HCT116 (cell line): ENCODE data around the gene PROX1. TPM values are rescaled to one million over a fixed set of nuclear protein-coding genes. Genes with fewer than 3 reads are reported as not detected.

ENCODE experiments used
- ATAC-seq: fragments of 200-7000 bp; cut with Tn5 transposase; 2 replicates; pipeline ENCODE4 v1.9.1; 2020; ENCODE audit warnings: mild to moderate bottlenecking, moderate library complexity
- BruUV-seq: library from RNA; stranded (reverse); fragments of 400-500 nt; replicated peaks from 2 replicates; lab custom pipeline; 2021; lab: Mats Ljungman, UMichigan
- CTCF ChIA-PET: fragments of 300-600 bp; sonication (Branson Sonifier 250); formaldehyde crosslinking; loops from one replicate; lab custom pipeline; 2021; ENCODE audit warnings: antibody characterized with exemption; lab: Charles Lee
- POLR2A ChIA-PET: fragments of 300-600, 350-600 bp; sonication (Branson Sonifier 250); formaldehyde crosslinking; loops from one replicate; lab custom pipeline; 2021; ENCODE audit warnings: antibody characterized with exemption; lab: Charles Lee
- RAD21 ChIA-PET, 2 experiments: fragments of 300-600 bp; sonication (Branson Sonifier 250); formaldehyde crosslinking; loops; one replicate each; lab custom pipeline; 2023; ENCODE audit warnings: low total read pairs in 2 of 2; ENCODE audit not compliant: uncharacterized antibody in 2 of 2, unreplicated experiment in 2 of 2, low non-redundant PET in 1 of 2; lab: Charles Lee
- DNase-seq: peaks from one replicate; pipeline ENCODE4 v3.0.0-alpha.2; 2010; ENCODE audit warnings: low read depth, low spot score
- H2AFZ ChIP-seq: fragments of 200-600 bp; shearing (Covaris generic), sonication (generic); 2 replicates; pipeline ENCODE4 v1.6.1; 2017; ENCODE audit warnings: low read depth, mixed run types, mixed read lengths, antibody characterized with exemption, low read length; ENCODE audit not compliant: poor library complexity, severe bottlenecking
- H3K27ac ChIP-seq: 2 replicates; pipeline ENCODE4 v1.5.1; 2012; ENCODE audit warnings: low read depth, low read length
- H3K27me3 ChIP-seq: fragments of 200-600 bp; sonication (generic); 2 replicates; pipeline ENCODE4 v1.6.1; 2016; ENCODE audit warnings: mixed run types, low read length, mixed read lengths; ENCODE audit not compliant: insufficient read depth
- H3K36me3 ChIP-seq, 2 experiments: fragments of 200-500 bp in 1 of 2; fragments of 200-600 bp in 1 of 2; sonication (Bioruptor generic) in 1 of 2; sonication (generic) in 1 of 2; 2 replicates each; pipeline versions ENCODE4 v1.5.1 to v1.6.1; 2014 to 2016; ENCODE audit warnings: low read length in 2 of 2, inconsistent platforms in 1 of 2, mixed read lengths in 1 of 2, mixed run types in 1 of 2; ENCODE audit not compliant: insufficient read depth in 2 of 2, control insufficient read depth in 1 of 2
- H3K4me1 ChIP-seq, 2 experiments: fragments of 200-600 bp in 1 of 2; sonication (generic) in 1 of 2; 2 replicates each; pipeline versions ENCODE4 v1.5.1 to v1.6.1; 2012 to 2017; ENCODE audit warnings: low read length in 2 of 2, inconsistent platforms in 1 of 2, mild to moderate bottlenecking in 1 of 2, mixed read lengths in 1 of 2, mixed run types in 1 of 2, moderate library complexity in 1 of 2; ENCODE audit not compliant: insufficient read depth in 2 of 2, control insufficient read depth in 1 of 2
- H3K4me2 ChIP-seq: fragments of 200-600 bp; sonication (generic); 2 replicates; pipeline ENCODE4 v1.6.1; 2017; ENCODE audit warnings: mixed run types, low read length, mixed read lengths
- H3K4me3 ChIP-seq, 2 experiments: fragments of 200-600 bp in 1 of 2; sonication (generic) in 1 of 2; replicated peaks in 1 of 2; 2 replicates each; pipeline ENCODE4 v1.5.1; 2011 to 2016; ENCODE audit warnings: low read length in 2 of 2, control low read depth in 1 of 2, low read depth in 1 of 2, mild to moderate bottlenecking in 1 of 2, mixed read lengths in 1 of 2, mixed run types in 1 of 2
- H3K79me2 ChIP-seq: fragments of 200-600 bp; sonication (generic); 2 replicates; pipeline ENCODE4 v1.6.1; 2017; ENCODE audit warnings: mild to moderate bottlenecking, mixed run types, low read length, moderate library complexity, mixed read lengths; ENCODE audit not compliant: insufficient read depth
- H3K9ac ChIP-seq: fragments of 200-600 bp; sonication (generic); 2 replicates; pipeline ENCODE4 v1.6.1; 2016; ENCODE audit warnings: low read length, mixed read lengths
- H3K9me2 ChIP-seq: fragments of 200-600 bp; sonication (generic), shearing (Covaris generic); 2 replicates; pipeline ENCODE4 v1.6.1; 2017; ENCODE audit warnings: mixed run types, mild to moderate bottlenecking, moderate library complexity; ENCODE audit not compliant: insufficient read depth
- H3K9me3 ChIP-seq, 2 experiments: fragments of 200-500 bp in 1 of 2; fragments of 200-600 bp in 1 of 2; sonication (Bioruptor generic) in 1 of 2; sonication (generic) in 1 of 2; 2 replicates each; pipeline ENCODE4 v1.6.1; 2014 to 2017; ENCODE audit warnings: low read length in 2 of 2, mixed read lengths in 2 of 2, inconsistent platforms in 1 of 2, low read depth in 1 of 2, mild to moderate bottlenecking in 1 of 2, mixed run types in 1 of 2, moderate library complexity in 1 of 2; ENCODE audit not compliant: control insufficient read depth in 1 of 2, insufficient read depth in 1 of 2
- H4K20me1 ChIP-seq: fragments of 200-600 bp; sonication (generic), shearing (Covaris generic); 2 replicates; pipeline ENCODE4 v1.6.1; 2017; ENCODE audit warnings: mixed run types, mild to moderate bottlenecking, moderate library complexity; ENCODE audit not compliant: insufficient read depth
- ATF3 ChIP-seq: IDR thresholded peaks from 2 replicates; pipeline ENCODE4 v1.6.1; 2012
- ELF1 ChIP-seq: IDR thresholded peaks from 2 replicates; pipeline ENCODE4 v1.6.1; 2012; ENCODE audit warnings: low read depth, borderline replicate concordance
- FOSL1 ChIP-seq: IDR thresholded peaks from 2 replicates; pipeline ENCODE4 v1.6.1; 2012; ENCODE audit warnings: low read depth
- JUND ChIP-seq: IDR thresholded peaks from 2 replicates; pipeline ENCODE4 v1.6.1; 2012
- SP1 ChIP-seq: IDR thresholded peaks from 2 replicates; pipeline ENCODE4 v1.6.1; 2012; ENCODE audit warnings: low read depth
- SRF ChIP-seq: IDR thresholded peaks from 2 replicates; pipeline ENCODE4 v1.6.1; 2012; ENCODE audit warnings: low read depth
- YY1 ChIP-seq: IDR thresholded peaks from 2 replicates; pipeline ENCODE4 v1.6.1; 2011; ENCODE audit warnings: low read length, low read depth, moderate library complexity, mild to moderate bottlenecking; ENCODE audit not compliant: insufficient replicate concordance; ENCODE audit errors: extremely low read depth
- ZFX ChIP-seq: fragments of 450-650 bp; IDR thresholded peaks from 2 replicates; pipeline ENCODE4 v1.6.1; 2017
- ZNF274 ChIP-seq: fragments of 200-500 bp; sonication (Bioruptor generic); IDR thresholded peaks from 2 replicates; pipeline ENCODE4 v1.6.1; 2014; ENCODE audit warnings: mild to moderate bottlenecking, low read depth, low read length, inconsistent platforms
- intact Hi-C: fragments of 100-400 bp; cut with micrococcal nuclease; formaldehyde crosslinking; loops from 2 replicates; pipeline ENCODE4 v1.10.0; 2022
- total RNA-seq: library from RNA; stranded (reverse); gene quantifications from one replicate; pipeline ENCODE4 v1.2.1, GENCODE V29; 2021; ENCODE audit not compliant: unreplicated experiment
- TF ChIP-seq, protein P1 (sequence below): IDR thresholded peaks from 2 replicates; pipeline ENCODE4 v1.6.1; 2012

The PROX1 gene
- total RNA-seq, 1 experiment from 2014 or later = 0.22 TPM

DNA sequence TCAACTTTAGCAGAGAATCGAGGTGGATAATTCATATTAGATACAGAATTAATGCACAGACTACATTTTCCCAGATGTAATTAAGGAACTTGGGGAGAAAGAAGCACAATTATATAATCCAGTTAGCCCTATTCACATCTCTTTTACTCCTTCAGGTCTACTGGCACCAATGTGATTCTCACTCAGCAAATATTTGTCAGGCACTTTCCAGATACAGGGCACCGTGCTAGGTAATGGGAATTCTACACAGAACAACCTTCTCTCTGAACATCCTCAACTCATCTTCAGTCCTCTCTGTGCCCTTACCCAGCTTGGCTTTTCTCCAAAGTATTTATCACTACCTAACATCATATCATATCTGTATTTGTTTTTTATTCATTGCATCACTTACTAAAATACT, 15.6 kb upstream of the PROX1 start:
- ChIA-PET POLR2A (no interaction called here), RAD21 (no interaction called here), CTCF (no interaction called here)
- no peak overlapping the region for H3K9ac ChIP-seq
- intact Hi-C loops = no loop called here
- no peak overlapping the region for H2AFZ ChIP-seq
- no peak for DNase-seq
- no peaks in the 10 kb centered on the region for H3K9me2 ChIP-seq
- TF ChIP-seq SRF = no peak
- TF ChIP-seq FOSL1 = no peak
- TF ChIP-seq ELF1 = no peak
- TF ChIP-seq ZFX = no peak
- TF ChIP-seq, protein P1, sequence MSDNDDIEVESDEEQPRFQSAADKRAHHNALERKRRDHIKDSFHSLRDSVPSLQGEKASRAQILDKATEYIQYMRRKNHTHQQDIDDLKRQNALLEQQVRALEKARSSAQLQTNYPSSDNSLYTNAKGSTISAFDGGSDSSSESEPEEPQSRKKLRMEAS = no peak
- no peak for TF ChIP-seq SP1
- TF ChIP-seq ATF3 = no peak
- H3K79me2 ChIP-seq = no peaks in the 10 kb centered on the region
- peaks cover 5% of the 10 kb centered on the region; the same call in 1 of the 2 replicates for H3K27me3 ChIP-seq
- ATAC-seq = no peak
- no peaks in the 10 kb centered on the region for H3K9me3 ChIP-seq
- H3K27ac ChIP-seq = no peak overlapping the region
- BruUV-seq = no TSS peak
- H4K20me1 ChIP-seq = no peaks in the 10 kb centered on the region
- no peaks in the 10 kb centered on the region for H3K36me3 ChIP-seq
- H3K4me2 ChIP-seq = no peak overlapping the region
- H3K4me3 ChIP-seq = no peak overlapping the region
- H3K4me1 ChIP-seq = no peaks in the 10 kb centered on the region

GRCh38 chr1:213973129-213973528, 14.6 kb upstream of the PROX1 start:
- POLR2A ChIA-PET = no interaction called here

More at GRCh38 chr1:213973129-213973528, 14.6 kb upstream of the PROX1 start:
- Histone ChIP-seq H3K4me1 (no peaks in the 10 kb centered on the region), H2AFZ (no peak overlapping the region), H3K9ac (no peak overlapping the region), H3K9me2 (no peaks in the 10 kb centered on the region), H3K9me3 (no peaks in the 10 kb centered on the region), H3K36me3 (no peaks in the 10 kb centered on the region), H3K79me2 (no peaks in the 10 kb centered on the region), H3K27me3 (peaks cover 5% of the 10 kb centered on the region; the same call in 1 of the 2 replicates), H3K27ac (no peak overlapping the region)
- intact Hi-C loops = no loop called here
- RAD21 ChIA-PET = no interaction called here
- BruUV-seq = no TSS peak
- TF ChIP-seq ATF3 (no peak), ZNF274 (no peak), ZFX (no peak), JUND (no peak), YY1 (no peak)
- TF ChIP-seq, all 23 proteins: peak for 0
- no peak overlapping the region for H3K4me3 ChIP-seq
- DNase-seq (no peak), ATAC-seq (no peak)
- H3K4me2 ChIP-seq = no peak overlapping the region
- H4K20me1 ChIP-seq = no peaks in the 10 kb centered on the region
- CTCF ChIA-PET = no interaction called here
